Measurements from ENCODE around the gene GABARAPL2. TPM values are rescaled to one million over a fixed set of nuclear protein-coding genes. Genes with fewer than 3 reads are reported as not detected.

Gene GABARAPL2
- total and polyA plus RNA-seq, 3 experiments from 2014 or later, result 61.7 to 331 (median 66.2) TPM

GRCh38 chr16:75556431-75556950 lies 9.7 kb upstream of the GABARAPL2 start:
- peak overlapping the region; percentile 89 for H3K4me3 ChIP-seq (ENCODE audit: low read length)
- no peaks in the 10 kb centered on the region for H3K9me3 Mint-ChIP-seq
- peaks cover 7 to 17% (median 10%) of the 10 kb centered on the region in 3 donors for H3K4me1 Mint-ChIP-seq
- peak overlapping the region; percentile 58 for H3K27ac ChIP-seq (ENCODE audit: low read depth, low read length)
- H3K27me3 ChIP-seq (ENCODE audit: insufficient read depth, low read length, poor library complexity, severe bottlenecking), result no peaks in the 10 kb centered on the region
- peaks cover 13% of the 10 kb centered on the region for H3K4me1 ChIP-seq (ENCODE audit: insufficient read depth, low read length)
- peak overlapping the region; percentile 89 to 98 (median 94) for H3K27ac Mint-ChIP-seq
- no peaks in the 10 kb centered on the region for H3K9me3 ChIP-seq (ENCODE audit: low read length)
- ChIA-PET CTCF (interaction anchor here (1.0 to 3.9 kb wide), 10 partner anchors 9 to 207 kb away, joined by 3 to 25 read pairs (median 6); partner anchors contain the start of genes ADAT1, CFDP1, GABARAPL2 and KARS1), POLR2A (interaction anchor here (1.0 to 3.5 kb wide), 6 partner anchors 9 to 124 kb away, joined by 4 to 18 read pairs (median 8); partner anchors contain the start of genes ADAT1, CFDP1, GABARAPL2 and KARS1)
- H3K36me3 ChIP-seq (ENCODE audit: insufficient read depth, low read length), result no peaks in the 10 kb centered on the region
- peaks cover 0 to 1% (median 0%) of the 10 kb centered on the region in 3 donors for H3K36me3 Mint-ChIP-seq
- peak overlapping the region; percentile 77 to 95 (median 87) for H3K4me3 Mint-ChIP-seq
- no peak for DNase-seq
- H3K27me3 Mint-ChIP-seq, result no peaks in the 10 kb centered on the region

GRCh38 chr16:75558846-75559401 lies 7.3 kb upstream of the GABARAPL2 start:
- Mint-ChIP-seq H3K4me1 (peaks cover 7 to 17% (median 10%) of the 10 kb centered on the region in 3 donors), H3K4me3 (no peak overlapping the region), H3K27me3 (peaks cover 4 to 14% of the 10 kb centered on the region in 2 donors), H3K36me3 (peaks cover 0 to 1% (median 0%) of the 10 kb centered on the region in 3 donors), H3K27ac (peak overlapping the region in 1 of 8 donors; percentile 80), H3K9me3 (no peaks in the 10 kb centered on the region)
- ChIA-PET CTCF (no interaction called here), POLR2A (no interaction called here)
- no peak for DNase-seq
- H3K27ac ChIP-seq (ENCODE audit: low read depth, low read length), result no peak overlapping the region
- no peaks in the 10 kb centered on the region for H3K27me3 ChIP-seq (ENCODE audit: insufficient read depth, low read length, poor library complexity, severe bottlenecking)
- no peak overlapping the region for H3K4me3 ChIP-seq (ENCODE audit: low read length)
- H3K9me3 ChIP-seq (ENCODE audit: low read length), result no peaks in the 10 kb centered on the region
- no peaks in the 10 kb centered on the region for H3K36me3 ChIP-seq (ENCODE audit: insufficient read depth, low read length)
- peaks cover 13% of the 10 kb centered on the region for H3K4me1 ChIP-seq (ENCODE audit: insufficient read depth, low read length)

- H3K9me3 ChIP-seq (ENCODE audit: low read length), result no peaks in the 10 kb centered on the region
- ChIA-PET POLR2A (no interaction called here), CTCF (no interaction called here)
- H3K27ac Mint-ChIP-seq, result no peak overlapping the region
- H3K4me3 Mint-ChIP-seq, result peak overlapping the region in 1 of 7 donors; percentile 28
- H3K9me3 Mint-ChIP-seq, result no peaks in the 10 kb centered on the region
- no peak overlapping the region for H3K4me3 ChIP-seq (ENCODE audit: low read length)
- DNase-seq, result no peak
- H3K4me1 ChIP-seq (ENCODE audit: insufficient read depth, low read length), result peaks cover 13% of the 10 kb centered on the region
- no peaks in the 10 kb centered on the region for H3K36me3 ChIP-seq (ENCODE audit: insufficient read depth, low read length)
- peaks cover 7 to 16% (median 10%) of the 10 kb centered on the region in 3 donors for H3K4me1 Mint-ChIP-seq
- peaks cover 5 to 14% of the 10 kb centered on the region in 2 donors for H3K27me3 Mint-ChIP-seq
- H3K36me3 Mint-ChIP-seq, result peaks cover 0 to 1% (median 0%) of the 10 kb centered on the region in 3 donors
- no peaks in the 10 kb centered on the region for H3K27me3 ChIP-seq (ENCODE audit: insufficient read depth, low read length, poor library complexity, severe bottlenecking)
- H3K27ac ChIP-seq (ENCODE audit: low read depth, low read length), result peak overlapping the region; percentile 45
These were observed 6.4 kb upstream of the GABARAPL2 start for GRCh38 chr16:75559564-75560372.

GRCh38 chr16:75565640-75566039 lies 539 bp upstream of the GABARAPL2 start:
- Histone ChIP-seq H3K36me3 (ENCODE audit: insufficient read depth, low read length) (peaks cover 23% of the 10 kb centered on the region), H3K4me1 (ENCODE audit: insufficient read depth, low read length) (peaks cover 36% of the 10 kb centered on the region), H3K4me3 (ENCODE audit: low read length) (peak overlapping the region; percentile 85), H3K9me3 (ENCODE audit: low read length) (no peaks in the 10 kb centered on the region), H3K27me3 (ENCODE audit: insufficient read depth, low read length, poor library complexity, severe bottlenecking) (no peaks in the 10 kb centered on the region), H3K27ac (ENCODE audit: low read depth, low read length) (peak overlapping the region; percentile 83)
- Mint-ChIP-seq H3K9me3 (no peaks in the 10 kb centered on the region), H3K27ac (peak overlapping the region; percentile 89 to 100 (median 98)), H3K36me3 (peaks cover 0 to 43% (median 4%) of the 10 kb centered on the region in 3 donors), H3K4me1 (peaks cover 40 to 54% (median 51%) of the 10 kb centered on the region in 3 donors), H3K4me3 (peak overlapping the region; percentile 92 to 100 (median 96)), H3K27me3 (peaks cover 7 to 14% of the 10 kb centered on the region in 2 donors)
- POLR2A ChIA-PET, result interaction anchor here (1.0 to 2.8 kb wide), 6 partner anchors 10 to 132 kb away, joined by 4 to 35 read pairs (median 14); partner anchors contain the start of genes ADAT1, KARS1, TERF2IP and TMEM231
- DNase-seq, result no peak
- CTCF ChIA-PET, result interaction anchor here (1.2 to 2.9 kb wide), 7 partner anchors 10 to 93 kb away, joined by 3 to 12 read pairs (median 10); partner anchors contain the start of genes ADAT1, KARS1, TERF2IP and TMEM231

GRCh38 chr16:75566758-75567255 lies 628 bp downstream of the GABARAPL2 start:
- Histone ChIP-seq H3K27me3 (ENCODE audit: insufficient read depth, low read length, poor library complexity, severe bottlenecking) (no peaks in the 10 kb centered on the region), H3K4me3 (ENCODE audit: low read length) (peak overlapping the region; percentile 85), H3K36me3 (ENCODE audit: insufficient read depth, low read length) (peaks cover 29% of the 10 kb centered on the region), H3K9me3 (ENCODE audit: low read length) (no peaks in the 10 kb centered on the region), H3K27ac (ENCODE audit: low read depth, low read length) (peak overlapping the region; percentile 83), H3K4me1 (ENCODE audit: insufficient read depth, low read length) (peaks cover 36% of the 10 kb centered on the region)
- H3K9me3 Mint-ChIP-seq, result no peaks in the 10 kb centered on the region
- DNase-seq, result peak; percentile 10 to 61 (median 23)
- peak overlapping the region; percentile 74 to 92 (median 82) for H3K27ac Mint-ChIP-seq
- ChIA-PET POLR2A (interaction anchor here (0.5 to 2.8 kb wide), 7 partner anchors 11 to 133 kb away, joined by 4 to 35 read pairs (median 13); partner anchors contain the start of genes ADAT1, KARS1, TERF2IP and TMEM231), CTCF (interaction anchor here (0.9 to 2.9 kb wide), 7 partner anchors 8 to 81 kb away, joined by 3 to 12 read pairs (median 10); partner anchors contain the start of genes KARS1, TERF2IP and TMEM231)
- H3K4me3 Mint-ChIP-seq, result peak overlapping the region; percentile 92 to 100 (median 96)
- peaks cover 0 to 50% (median 7%) of the 10 kb centered on the region in 3 donors for H3K36me3 Mint-ChIP-seq
- H3K27me3 Mint-ChIP-seq, result peaks cover 7 to 14% of the 10 kb centered on the region in 2 donors
- H3K4me1 Mint-ChIP-seq, result peaks cover 45 to 61% (median 57%) of the 10 kb centered on the region in 3 donors

- Mint-ChIP-seq H3K9me3 (no peaks in the 10 kb centered on the region), H3K27me3 (peaks cover 5 to 7% of the 10 kb centered on the region in 2 donors), H3K4me1 (peaks cover 53 to 71% (median 66%) of the 10 kb centered on the region in 3 donors), H3K4me3 (peak overlapping the region; percentile 92 to 100 (median 96)), H3K36me3 (peaks cover 0 to 59% (median 11%) of the 10 kb centered on the region in 3 donors), H3K27ac (peak overlapping the region; percentile 39 to 92 (median 82))
- no peak overlapping the region for H3K27ac ChIP-seq (ENCODE audit: low read depth, low read length)
- no peaks in the 10 kb centered on the region for H3K9me3 ChIP-seq (ENCODE audit: low read length)
- H3K27me3 ChIP-seq (ENCODE audit: insufficient read depth, low read length, poor library complexity, severe bottlenecking), result no peaks in the 10 kb centered on the region
- CTCF ChIA-PET, result interaction anchor here (1.1 to 2.9 kb wide), 4 partner anchors 15 to 81 kb away, joined by 3 to 12 read pairs (median 7); no protein-coding TSS in a partner anchor
- H3K4me3 ChIP-seq (ENCODE audit: low read length), result no peak overlapping the region
- no peak for DNase-seq
- H3K4me1 ChIP-seq (ENCODE audit: insufficient read depth, low read length), result peaks cover 36% of the 10 kb centered on the region
- H3K36me3 ChIP-seq (ENCODE audit: insufficient read depth, low read length), result peaks cover 38% of the 10 kb centered on the region
- POLR2A ChIA-PET, result interaction anchor here (2.8 kb wide), 1 partner anchor 80 kb away, joined by 23 read pairs; the partner anchor contains the start of genes KARS1 and TERF2IP
These were observed 1.7 kb downstream of the GABARAPL2 start for GRCh38 chr16:75567911-75568310.

- no peaks in the 10 kb centered on the region for H3K27me3 ChIP-seq (ENCODE audit: insufficient read depth, low read length, poor library complexity, severe bottlenecking)
- H3K27ac Mint-ChIP-seq, result peak overlapping the region in 3 of 8 donors; percentile 50 to 77 (median 68)
- H3K9me3 ChIP-seq (ENCODE audit: low read length), result no peaks in the 10 kb centered on the region
- POLR2A ChIA-PET, result no interaction called here
- H3K4me3 Mint-ChIP-seq, result peak overlapping the region in 2 of 7 donors; percentile 19 to 92
- H3K9me3 Mint-ChIP-seq, result no peaks in the 10 kb centered on the region
- peaks cover 56% of the 10 kb centered on the region for H3K36me3 ChIP-seq (ENCODE audit: insufficient read depth, low read length)
- H3K27me3 Mint-ChIP-seq, result peaks cover 0 to 2% of the 10 kb centered on the region in 2 donors
- DNase-seq, result no peak
- CTCF ChIA-PET, result interaction anchor here (1.0 to 1.3 kb wide), 2 partner anchors 33 to 53 kb away, joined by 3 to 4 read pairs; no protein-coding TSS in a partner anchor
- no peak overlapping the region for H3K4me3 ChIP-seq (ENCODE audit: low read length)
- no peak overlapping the region for H3K27ac ChIP-seq (ENCODE audit: low read depth, low read length)
- H3K4me1 Mint-ChIP-seq, result peaks cover 62 to 83% (median 74%) of the 10 kb centered on the region in 3 donors
- peaks cover 32% of the 10 kb centered on the region for H3K4me1 ChIP-seq (ENCODE audit: insufficient read depth, low read length)
- peaks cover 0 to 83% (median 16%) of the 10 kb centered on the region in 3 donors for H3K36me3 Mint-ChIP-seq
These were observed 4.4 kb downstream of the GABARAPL2 start for GRCh38 chr16:75570396-75571065.

Measured in CD8-positive, alpha-beta memory T cell (primary cell).